Fibroblast of villous mesenchyme (primary cell): ENCODE results near the gene BLOC1S6. TPM values are rescaled to one million over a fixed set of nuclear protein-coding genes. Genes with fewer than 3 reads are reported as not detected.
A peak's percentile ranks its signal among the peaks of the same experiment; 100 is the strongest.

Experiments used
- DNase-seq: peaks from one replicate; pipeline ENCODE4 v3.0.0-alpha.2; 2010; ENCODE audit warnings: low read depth
- H3K4me3 ChIP-seq: 2 replicates; pipeline ENCODE4 v1.5.1; 2011; ENCODE audit warnings: low read depth, mild to moderate bottlenecking, low read length
- CTCF ChIP-seq: IDR thresholded peaks from 2 replicates; pipeline ENCODE4 v1.5.1; 2012; ENCODE audit warnings: low read depth, mild to moderate bottlenecking, low read length; ENCODE audit not compliant: insufficient read depth
- total RNA-seq: library from RNA; depleted of rRNA; stranded (reverse); fragments of >200 nt; gene quantifications from 2 replicates; pipeline ENCODE4 v1.2.3, GENCODE V29; 2012

BLOC1S6 gene
- total RNA-seq: 74.7 and 87.2 TPM in 2 replicates

- TF ChIP-seq CTCF: no peak
- peak within 1 kb of the TSS; percentile 95 for H3K4me3 ChIP-seq
- DNase-seq: peak; percentile 94
These were observed at the start of gene BLOC1S6 for GRCh38 chr15:45587095-45587862. TSS of gene BLOC1S6 (plus strand) at chr15:45587379. CDS start at chr15:45587444, 65 bp downstream.

- no peak for TF ChIP-seq CTCF
- no peak for DNase-seq
- no peak overlapping the region for H3K4me3 ChIP-seq
These were observed 47.5 kb upstream of the BLOC1S6 start for GRCh38 chr15:45539680-45540079.

GRCh38 chr15:45540531-45540930 lies 46.6 kb upstream of the BLOC1S6 start:
- DNase-seq: no peak
- TF ChIP-seq CTCF: no peak
- no peak overlapping the region for H3K4me3 ChIP-seq

GRCh38 chr15:45543051-45543450 lies 44.1 kb upstream of the BLOC1S6 start:
- H3K4me3 ChIP-seq: no peak overlapping the region
- DNase-seq: no peak
- no peak for TF ChIP-seq CTCF

- no peak for TF ChIP-seq CTCF
- no peak overlapping the region for H3K4me3 ChIP-seq
- DNase-seq: no peak
These were observed 42.7 kb upstream of the BLOC1S6 start for GRCh38 chr15:45544266-45545023.

GRCh38 chr15:45546789-45547188 lies 40.4 kb upstream of the BLOC1S6 start:
- no peak for DNase-seq
- no peak overlapping the region for H3K4me3 ChIP-seq
- no peak for TF ChIP-seq CTCF
